OCI-LY7 (cell line): ENCODE measurements around the gene PDE9A.

Experiments
- EZH2phosphoT487 ChIP-seq: fragments of 200-600 bp; sonication (generic); IDR thresholded peaks from 2 replicates; pipeline ENCODE4 v1.6.1; 2018; ENCODE audit warnings: low read depth, borderline replicate concordance, mild to moderate bottlenecking, mixed run types, antibody characterized with exemption, low read length, moderate library complexity, mixed read lengths
- TF ChIP-seq, protein P1 (sequence below): fragments of 200-600 bp; sonication (generic); conservative IDR thresholded peaks from 2 replicates; pipeline ENCODE4 v1.5.1; 2014; ENCODE audit warnings: mild to moderate bottlenecking, antibody characterized with exemption, low read length, moderate library complexity, mixed read lengths

- TF ChIP-seq, protein P1, sequence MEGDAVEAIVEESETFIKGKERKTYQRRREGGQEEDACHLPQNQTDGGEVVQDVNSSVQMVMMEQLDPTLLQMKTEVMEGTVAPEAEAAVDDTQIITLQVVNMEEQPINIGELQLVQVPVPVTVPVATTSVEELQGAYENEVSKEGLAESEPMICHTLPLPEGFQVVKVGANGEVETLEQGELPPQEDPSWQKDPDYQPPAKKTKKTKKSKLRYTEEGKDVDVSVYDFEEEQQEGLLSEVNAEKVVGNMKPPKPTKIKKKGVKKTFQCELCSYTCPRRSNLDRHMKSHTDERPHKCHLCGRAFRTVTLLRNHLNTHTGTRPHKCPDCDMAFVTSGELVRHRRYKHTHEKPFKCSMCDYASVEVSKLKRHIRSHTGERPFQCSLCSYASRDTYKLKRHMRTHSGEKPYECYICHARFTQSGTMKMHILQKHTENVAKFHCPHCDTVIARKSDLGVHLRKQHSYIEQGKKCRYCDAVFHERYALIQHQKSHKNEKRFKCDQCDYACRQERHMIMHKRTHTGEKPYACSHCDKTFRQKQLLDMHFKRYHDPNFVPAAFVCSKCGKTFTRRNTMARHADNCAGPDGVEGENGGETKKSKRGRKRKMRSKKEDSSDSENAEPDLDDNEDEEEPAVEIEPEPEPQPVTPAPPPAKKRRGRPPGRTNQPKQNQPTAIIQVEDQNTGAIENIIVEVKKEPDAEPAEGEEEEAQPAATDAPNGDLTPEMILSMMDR = no peak
- no peak for TF ChIP-seq EZH2phosphoT487
Observed at GRCh38 chr21:42760951-42761751, 107.7 kb downstream of the PDE9A start.
